ENCODE results near the gene GBE1.

Gene GBE1

DNA sequence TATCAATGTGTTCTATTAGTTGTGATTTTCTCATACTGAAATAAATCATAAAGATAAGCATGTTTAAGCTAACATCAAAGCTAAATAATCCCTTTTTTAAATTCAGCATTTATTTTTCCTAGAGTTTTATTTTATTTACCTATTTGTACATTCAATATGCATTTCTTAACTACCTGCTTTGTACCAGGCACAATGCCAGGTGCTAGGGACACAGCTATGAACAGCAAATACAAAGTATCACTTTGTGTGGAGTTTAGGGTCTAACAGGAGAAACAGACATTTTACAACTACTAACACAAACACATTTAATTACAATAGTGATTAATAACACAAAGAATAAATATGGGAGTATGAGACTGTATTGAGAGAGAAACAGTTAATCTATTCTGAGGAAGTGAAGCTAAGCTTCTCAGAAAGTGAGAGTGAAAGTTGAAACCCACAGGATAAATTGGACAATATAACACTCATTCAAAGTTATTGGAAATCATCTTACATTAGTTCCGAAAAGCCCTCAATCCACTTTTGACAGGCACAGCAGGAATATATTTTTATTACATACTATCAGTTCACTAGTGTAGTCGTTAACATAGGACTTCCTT is 159.6 kb downstream of the GBE1 start:
- DNase-seq, result no peak

DNA sequence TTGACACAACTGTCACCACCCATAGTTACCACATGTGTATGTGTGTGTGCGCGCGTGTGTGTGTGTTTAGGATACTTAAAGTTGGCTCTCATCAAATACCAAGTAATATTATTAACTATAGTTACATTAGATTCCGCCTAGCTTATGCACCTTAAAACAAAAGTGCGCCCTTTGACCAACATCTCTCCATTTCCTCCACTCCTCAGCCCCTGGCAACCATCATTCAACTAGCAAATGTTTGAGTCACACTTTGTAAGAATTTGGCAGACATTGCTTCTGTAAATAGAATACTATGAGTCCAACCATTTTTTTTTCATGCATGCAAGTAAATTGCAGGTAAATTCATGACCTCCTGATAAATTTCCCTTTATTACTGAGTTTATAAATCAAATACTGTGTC is 169.3 kb downstream of the GBE1 start:
- no peak for DNase-seq

- no peak for DNase-seq
Observed at GRCh38 chr3:81585937-81586336, 175.5 kb downstream of the GBE1 start.

DNA sequence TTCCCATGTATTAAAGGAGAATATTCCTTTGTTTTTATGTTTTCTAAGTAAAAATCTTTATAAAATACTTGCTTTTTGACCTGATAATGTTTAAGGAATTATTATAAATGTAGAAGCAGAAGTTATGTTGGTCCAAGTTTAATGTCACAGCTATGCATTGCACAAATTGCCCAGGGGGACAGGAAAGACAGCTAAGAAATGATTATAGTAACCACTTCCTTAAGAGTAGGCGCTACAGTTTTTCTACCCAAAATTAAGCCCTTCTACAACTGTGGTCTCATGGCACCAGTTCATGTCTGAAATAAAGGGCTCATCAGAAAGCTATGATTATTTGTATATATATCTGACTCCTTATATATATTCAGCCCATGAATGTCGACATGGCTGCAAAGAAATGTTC is 176.4 kb downstream of the GBE1 start:
- DNase-seq, result no peak

GRCh38 chr3:81581966-81582599 is 179.4 kb downstream of the GBE1 start:
- DNase-seq, result peak; percentile 30

- DNase-seq, result no peak
Observed at GRCh38 chr3:81580355-81580754, 181.1 kb downstream of the GBE1 start.

DNA sequence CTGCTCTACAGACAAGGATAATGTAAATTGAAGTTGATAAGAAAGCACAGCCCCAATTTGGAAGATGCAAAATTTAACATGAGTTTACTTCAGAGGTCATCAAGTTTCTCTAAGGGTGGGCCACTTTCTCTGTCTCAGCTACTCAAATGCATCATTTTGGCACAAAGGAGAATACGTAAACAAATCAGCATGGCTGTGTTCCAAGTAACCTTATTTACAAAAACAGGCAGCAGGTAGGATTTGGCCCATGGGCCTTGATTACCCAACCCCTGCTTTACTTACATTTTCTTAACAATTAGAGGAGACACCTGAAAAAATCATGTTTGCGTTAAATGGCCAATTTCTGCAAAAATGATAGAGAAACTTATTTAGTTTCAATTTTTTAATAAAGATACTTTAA is 181.7 kb downstream of the GBE1 start:
- no peak for DNase-seq

DNA sequence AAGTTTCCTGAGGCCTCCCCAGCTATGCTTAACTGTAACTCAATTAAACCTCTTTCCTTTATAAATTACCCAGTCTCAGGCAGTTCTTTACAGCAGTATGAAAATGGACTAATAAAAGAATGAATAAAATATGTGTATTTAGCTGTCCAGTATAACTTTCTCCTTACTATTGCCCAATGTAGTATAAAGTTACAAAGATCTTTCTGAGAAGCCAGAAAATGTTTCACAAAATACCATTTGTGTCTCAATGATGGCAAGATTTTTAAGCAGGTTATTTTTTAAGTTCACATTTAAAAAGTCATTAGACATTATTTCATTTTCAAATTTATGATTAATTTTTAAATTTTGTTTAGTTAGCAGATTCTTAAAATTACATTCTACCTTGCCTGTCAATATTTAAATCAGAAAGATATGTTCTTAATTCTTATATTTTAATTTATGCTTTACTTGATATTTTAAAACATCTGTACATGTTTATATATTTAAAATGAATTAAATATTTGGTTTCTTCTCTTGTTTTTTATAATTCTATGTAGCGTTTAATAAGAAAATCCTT is 189.2 kb downstream of the GBE1 start:
- no peak for DNase-seq

DNA sequence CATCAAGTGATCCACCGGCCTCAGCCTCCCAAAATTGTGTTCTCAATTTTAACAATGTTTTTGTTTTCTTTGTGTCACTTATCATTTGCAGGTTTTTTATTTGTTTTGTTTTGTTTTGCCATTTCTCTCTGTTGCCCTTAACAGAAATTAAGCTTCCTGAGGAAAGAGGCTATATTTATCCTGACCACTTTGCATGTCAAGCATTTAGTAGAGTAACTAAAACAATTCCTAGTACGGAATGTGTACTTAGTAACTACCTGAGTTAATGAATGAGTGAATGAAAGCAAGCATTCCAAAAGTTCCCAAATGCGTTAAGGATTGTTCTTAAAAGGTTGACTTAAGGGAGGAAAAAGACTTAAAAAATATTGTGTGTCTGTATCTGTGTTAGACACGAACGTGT is 193.1 kb downstream of the GBE1 start:
- DNase-seq, result no peak

GRCh38 chr3:81565041-81565440 is 196.4 kb downstream of the GBE1 start:
- no peak for DNase-seq

GRCh38 chr3:81558106-81558505 is 203.3 kb downstream of the GBE1 start:
- DNase-seq, result no peak

GRCh38 chr3:81554801-81555200 is 206.6 kb downstream of the GBE1 start:
- DNase-seq, result no peak

GRCh38 chr3:81554388-81554787 is 207.1 kb downstream of the GBE1 start:
- DNase-seq, result no peak

DNA sequence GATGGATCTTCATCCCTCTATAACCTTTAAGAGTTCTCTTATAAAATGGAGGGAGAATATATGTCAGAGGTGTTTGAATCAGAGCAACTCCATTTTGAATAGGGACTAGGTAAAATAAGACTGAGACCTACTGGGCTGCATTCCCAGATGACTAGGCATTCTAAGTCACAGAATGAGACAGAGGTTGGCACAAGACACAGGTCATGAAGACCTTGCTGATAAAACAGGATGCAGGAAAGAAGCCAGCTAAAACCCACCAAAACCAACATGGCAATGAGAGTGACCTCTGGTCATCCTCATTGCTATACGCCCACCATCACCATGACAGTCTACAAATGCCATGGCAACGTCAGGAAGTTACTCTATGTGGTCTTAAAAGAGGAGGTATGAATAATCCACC is 211.0 kb downstream of the GBE1 start:
- DNase-seq, result no peak

DNA sequence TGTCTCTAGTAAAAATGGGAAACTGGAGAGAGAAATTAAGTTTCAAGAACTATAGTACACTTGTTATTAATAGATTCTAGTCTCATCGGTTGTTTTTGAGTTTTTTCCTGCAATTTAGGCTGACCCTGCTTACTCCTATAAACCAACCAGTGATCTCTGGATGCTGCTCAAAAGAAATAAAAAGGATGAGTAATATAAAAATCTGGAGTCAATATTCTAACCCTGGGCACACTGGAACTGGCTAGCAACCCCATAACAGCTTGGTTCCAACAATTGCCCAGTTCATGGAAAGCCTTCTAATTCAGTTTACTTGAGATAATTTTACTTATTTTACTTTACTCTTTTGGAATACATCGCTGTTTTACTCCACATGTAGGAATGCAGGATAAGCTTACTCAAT is 211.6 kb downstream of the GBE1 start:
- DNase-seq, result no peak

- no peak for DNase-seq
Observed at GRCh38 chr3:81549388-81549787, 212.1 kb downstream of the GBE1 start.

GRCh38 chr3:81545572-81545971 is 215.9 kb downstream of the GBE1 start:
- no peak for DNase-seq

- DNase-seq, result no peak
Observed at GRCh38 chr3:81544385-81544784, 217.1 kb downstream of the GBE1 start.

- no peak for DNase-seq
Observed at GRCh38 chr3:81540787-81541186, 220.7 kb downstream of the GBE1 start.

- DNase-seq, result no peak
Observed at GRCh38 chr3:81531846-81532245, 229.6 kb downstream of the GBE1 start.

- DNase-seq, result no peak
Observed at GRCh38 chr3:81531263-81531662, 230.2 kb downstream of the GBE1 start.

- DNase-seq, result no peak
Observed at GRCh38 chr3:81530180-81530939, 231.1 kb downstream of the GBE1 start.

DNA sequence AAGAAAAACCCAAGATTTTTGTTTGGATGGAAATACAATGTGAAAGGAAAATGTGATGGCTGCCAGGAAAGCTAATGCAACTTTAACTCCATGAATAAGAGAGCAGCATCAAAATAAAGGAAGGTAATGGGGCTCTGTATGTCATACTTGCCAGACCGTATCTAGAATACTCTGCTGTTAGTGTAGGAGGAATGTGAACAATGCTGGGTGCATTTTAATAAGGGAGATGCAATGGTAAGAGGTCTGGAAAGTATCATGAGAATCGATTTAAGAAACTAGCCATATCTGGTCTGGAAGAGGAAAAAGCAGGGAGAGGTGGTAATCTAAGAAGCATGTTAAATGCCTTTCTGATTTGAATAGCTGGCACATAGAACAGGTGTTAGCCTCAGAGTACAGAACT is 239.6 kb downstream of the GBE1 start:
- no peak for DNase-seq

DNA sequence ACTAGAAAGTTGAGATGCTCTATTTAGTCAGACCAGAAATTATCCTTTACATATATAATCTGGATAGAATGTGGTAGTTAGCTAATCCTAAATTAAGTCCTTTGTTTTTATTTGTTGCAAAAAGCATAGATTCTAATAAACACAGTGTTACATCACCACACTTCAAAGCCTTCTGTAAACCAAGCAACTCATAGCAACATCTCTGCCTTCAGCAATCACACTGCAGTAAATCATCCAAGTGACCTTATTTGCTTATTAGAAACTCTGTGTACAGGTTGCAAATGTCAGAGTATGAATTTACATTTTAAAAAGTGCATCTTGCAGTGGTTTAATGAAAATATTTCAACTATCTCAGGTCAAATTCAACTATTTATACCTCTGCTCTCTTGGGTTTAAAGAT is 242.5 kb downstream of the GBE1 start:
- no peak for DNase-seq

Measured in stimulated activated CD4-positive, alpha-beta T cell treated with anti-CD3 and anti-CD28 coated beads, Interleukin-15, amount 100 ng/mL, for 24 hours (primary cell).